Pulmonary artery endothelial cell (primary cell): ENCODE results near the gene CHN2. TPM values are rescaled to one million over a fixed set of nuclear protein-coding genes. Genes with fewer than 3 reads are reported as not detected.

Source experiments
- DNase-seq: peaks from one replicate; pipeline ENCODE4 v3.0.0-alpha.2; 2011; ENCODE audit warnings: low read depth, low spot score
- total RNA-seq: library from RNA; depleted of rRNA; stranded (reverse); fragments of >200 nt; gene quantifications from 2 replicates; pipeline ENCODE4 v1.2.3, GENCODE V29; 2014

Gene CHN2
- total RNA-seq, 1 donor from 2014 or later: 0.13 TPM

DNA sequence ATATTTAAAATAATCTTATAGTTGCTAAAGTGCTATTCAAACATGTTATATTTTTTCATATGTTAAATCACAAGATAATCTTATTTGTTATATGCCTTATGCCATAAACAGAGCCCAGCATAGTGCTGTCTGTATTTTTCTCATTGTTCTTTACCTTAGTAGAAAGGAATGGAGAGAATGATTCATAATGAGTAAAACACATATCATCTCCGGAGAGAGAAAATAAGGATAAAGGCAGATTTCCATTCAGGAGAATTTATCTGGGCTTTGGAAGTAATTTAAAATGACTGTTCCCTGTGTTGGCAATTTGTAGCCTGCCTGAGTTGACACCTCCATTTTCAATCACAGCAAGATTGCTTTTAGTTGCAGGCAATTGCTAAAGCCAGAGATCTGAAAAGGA lies 30.2 kb downstream of the CHN2 start:
- no peak for DNase-seq

DNA sequence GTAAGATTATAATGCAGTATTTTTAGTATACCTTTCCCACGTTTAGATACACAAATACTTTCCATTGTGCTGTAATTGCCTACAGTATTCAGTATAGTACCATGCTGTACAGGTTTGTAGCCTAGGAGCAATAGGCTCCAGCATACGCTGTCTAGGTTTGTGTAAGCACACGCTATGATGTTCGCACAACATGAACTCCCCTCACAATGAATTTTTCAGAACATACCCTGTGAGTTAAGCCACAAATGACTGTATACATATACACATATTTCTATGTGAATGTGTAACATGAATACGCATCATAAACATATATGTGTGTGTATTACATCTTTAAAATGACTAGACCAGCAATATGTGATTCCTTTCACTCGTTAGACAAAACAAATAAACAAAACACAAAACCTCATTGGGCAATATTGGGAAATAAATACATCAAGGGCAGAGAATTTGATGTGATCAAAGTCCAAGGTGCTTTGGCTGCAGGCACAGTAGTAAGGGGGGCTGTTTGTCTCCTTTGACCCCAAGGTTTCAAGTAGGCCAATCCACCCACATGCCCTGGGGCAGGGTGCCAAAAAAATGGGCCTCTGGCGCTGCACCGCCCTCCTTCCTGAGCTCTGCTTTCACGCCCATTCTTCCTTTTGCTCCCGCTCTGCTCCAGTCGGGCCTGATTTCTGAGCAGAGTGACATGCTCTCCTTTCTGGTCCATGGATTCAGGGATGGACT lies 33.9 kb downstream of the CHN2 start:
- DNase-seq: no peak

DNA sequence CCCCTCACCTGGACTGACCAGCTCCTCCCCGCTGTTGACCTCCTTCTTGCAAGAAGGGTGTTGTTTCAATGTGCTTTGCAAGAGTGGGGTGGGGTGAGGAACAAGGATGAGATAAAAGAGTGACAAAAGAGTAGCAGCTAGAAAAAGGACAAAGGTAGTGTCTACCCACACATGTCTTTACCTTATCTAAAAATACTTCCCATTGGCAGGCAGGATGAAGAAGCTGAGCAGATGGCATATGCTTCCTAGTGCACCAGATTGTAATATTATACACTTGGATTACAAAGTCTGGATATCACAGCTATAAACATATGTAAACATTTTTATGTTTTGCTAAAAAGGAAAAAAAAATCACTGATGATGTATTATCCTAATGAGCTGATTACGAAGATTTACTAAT lies 34.5 kb downstream of the CHN2 start:
- no peak for DNase-seq

DNA sequence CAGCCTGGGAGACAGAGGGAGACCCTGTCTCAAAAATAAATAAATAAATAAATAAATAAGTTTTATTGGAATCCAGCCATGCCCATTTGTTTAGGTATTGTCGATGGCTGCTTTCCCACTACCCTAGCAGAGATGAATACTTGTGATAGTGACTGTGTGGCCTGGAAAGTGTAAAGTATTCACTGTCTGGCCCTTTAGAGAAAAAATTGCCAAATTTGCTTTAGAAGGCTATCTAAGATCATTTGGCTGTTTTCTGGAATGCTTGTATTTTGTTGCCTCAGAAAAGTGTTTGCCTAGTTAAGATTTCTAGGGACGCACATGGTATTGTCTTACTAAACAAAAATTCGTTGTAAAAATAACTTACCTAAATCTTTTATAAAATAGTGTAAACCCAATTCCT lies 35.4 kb downstream of the CHN2 start:
- no peak for DNase-seq

DNA sequence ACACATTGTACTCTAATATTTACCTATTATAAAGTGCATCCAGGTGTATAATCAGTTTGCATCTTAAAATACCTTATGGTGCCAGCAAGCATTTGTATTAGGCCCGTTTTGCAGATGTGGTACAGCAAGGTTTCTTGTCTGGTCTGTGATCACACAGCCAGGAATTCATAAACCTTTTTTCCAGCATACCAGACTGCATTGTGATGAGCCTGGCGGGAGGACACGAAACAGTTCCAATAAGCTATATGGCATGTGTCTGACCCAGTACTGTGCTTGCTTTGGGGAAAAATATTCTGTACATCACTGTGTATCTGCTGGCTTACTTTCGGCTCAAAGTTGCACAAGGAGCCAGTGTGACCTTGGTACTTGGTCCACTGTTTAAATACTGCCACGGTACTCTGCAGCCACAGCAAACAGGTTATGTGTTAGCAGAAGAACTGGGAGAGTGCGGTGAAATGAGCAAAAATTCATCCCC lies 36.3 kb downstream of the CHN2 start:
- DNase-seq: no peak

DNA sequence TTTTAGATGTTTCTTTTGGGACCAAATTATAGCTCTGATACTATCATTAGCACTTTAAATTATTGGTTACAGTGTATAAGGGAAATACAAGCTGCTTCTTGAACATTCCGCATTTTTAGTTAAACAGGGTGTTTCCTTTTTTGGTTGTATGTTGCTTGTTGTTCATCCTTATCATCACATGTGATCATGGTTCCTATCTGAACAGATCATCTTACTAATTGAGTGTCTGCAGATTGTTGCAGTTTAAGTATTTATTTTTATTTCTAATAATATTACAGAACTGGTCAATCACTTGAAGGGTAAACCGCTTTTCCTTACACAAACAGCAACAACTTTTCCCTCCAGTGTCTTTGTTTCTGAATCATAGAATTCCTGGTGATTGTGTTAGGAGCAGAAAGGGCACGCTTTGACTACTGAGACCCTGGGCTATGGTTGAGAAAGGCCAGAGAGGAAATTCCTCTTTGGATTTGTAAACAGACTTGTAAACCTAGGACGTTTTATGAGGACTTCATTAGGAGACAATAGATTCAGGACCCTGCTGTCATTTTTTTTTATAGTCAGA lies 37.2 kb downstream of the CHN2 start:
- DNase-seq: no peak

DNA sequence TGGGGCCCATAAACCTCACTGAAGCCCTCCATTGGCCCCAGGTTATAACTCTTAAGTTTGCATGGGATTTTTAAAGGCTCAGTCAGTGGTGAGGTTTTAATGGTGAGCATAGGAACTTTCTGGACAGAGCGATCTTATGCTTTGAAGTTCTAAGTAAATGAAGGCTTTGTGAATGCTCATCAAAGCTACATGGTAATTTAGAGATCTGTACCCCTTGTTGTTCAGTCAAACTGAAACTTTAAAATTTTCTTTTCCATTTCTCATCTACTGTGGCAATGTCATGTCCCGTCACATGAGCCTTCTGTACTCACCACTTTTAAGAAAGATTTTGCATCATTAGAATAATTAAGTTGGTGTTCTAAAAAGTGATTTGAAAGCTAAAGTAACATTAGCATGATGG lies 39.9 kb downstream of the CHN2 start:
- DNase-seq: no peak

DNA sequence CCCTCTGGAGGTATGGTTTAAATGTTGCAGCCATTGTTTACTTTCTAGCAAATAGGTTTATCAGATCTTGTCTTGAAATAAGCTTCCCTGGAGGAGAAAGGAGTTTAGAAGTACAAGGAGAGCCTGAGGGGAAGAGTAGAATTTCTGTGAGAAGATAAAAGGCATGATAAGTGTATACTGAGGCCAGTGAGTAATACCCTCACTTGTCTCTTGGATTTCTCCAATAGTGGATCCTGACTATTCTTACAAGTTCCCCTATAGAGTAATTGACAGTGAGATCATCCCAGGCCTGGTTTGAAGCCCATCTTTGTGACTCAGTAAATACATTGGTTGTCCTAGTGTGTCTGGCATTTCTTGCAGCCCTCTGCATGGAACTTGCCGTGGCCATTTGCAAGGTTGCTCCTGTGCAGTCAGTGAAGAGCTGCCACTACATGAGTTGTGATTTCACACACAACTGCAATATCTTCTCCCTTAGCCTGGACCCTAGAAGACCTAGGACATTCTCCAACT lies 41.6 kb downstream of the CHN2 start:
- DNase-seq: no peak

DNA sequence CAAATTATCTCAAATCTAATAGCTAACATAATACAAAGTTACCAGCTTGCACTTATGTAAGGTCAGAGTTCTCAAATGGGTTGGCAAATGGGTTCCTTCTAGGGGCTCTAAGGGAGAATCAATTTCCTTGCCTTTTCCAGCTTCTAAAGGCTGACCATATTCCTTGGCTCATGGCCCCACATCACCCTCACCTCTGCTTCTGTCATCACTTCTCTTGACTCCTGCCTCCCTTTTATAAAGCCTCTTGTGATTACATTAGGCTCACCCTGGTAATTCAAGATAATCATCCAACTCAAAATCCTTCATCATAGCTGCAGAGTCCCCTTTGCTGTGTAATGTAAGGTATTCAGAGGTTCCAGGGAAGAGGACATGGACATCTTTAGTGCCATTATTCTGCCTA lies 42.1 kb downstream of the CHN2 start:
- DNase-seq: no peak

DNA sequence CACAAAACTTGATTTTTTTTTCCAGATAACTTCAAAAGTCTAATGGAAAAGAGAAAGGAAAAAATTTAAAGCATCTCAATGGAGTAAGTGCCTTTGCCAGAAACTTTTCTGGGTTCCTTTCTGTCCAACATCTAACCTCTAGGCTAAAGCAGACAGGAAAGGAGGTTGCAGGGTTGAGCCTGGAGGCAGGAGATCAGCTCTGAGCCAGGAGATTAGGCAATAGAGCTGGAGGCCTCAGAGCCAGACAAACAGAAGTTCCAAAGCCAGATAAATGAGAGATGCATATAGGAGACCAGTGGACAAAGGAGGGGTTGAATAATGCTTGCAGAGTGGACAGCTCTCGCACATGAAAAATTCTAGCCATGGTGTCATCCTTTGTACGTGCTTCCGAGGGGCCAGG lies 42.9 kb downstream of the CHN2 start:
- DNase-seq: no peak

DNA sequence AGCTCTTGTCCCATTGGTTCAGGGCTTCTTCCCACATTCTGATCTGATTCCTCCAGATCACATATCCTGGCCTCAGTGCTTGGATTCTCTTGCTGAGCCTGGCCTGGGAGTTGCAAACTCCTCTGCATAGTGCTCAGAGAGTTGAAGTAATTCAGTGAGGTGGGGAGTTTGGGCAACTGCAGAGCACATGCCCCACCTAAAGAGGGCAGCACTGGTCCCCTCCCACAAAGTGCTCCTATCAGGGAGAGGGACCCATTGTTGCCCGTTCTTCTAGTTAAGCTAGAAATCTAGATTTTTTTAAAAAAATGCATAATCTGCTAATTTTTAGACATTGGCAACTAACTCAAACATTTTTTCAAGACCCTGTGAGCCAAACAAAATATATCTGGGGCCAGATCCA lies 45.1 kb downstream of the CHN2 start:
- DNase-seq: no peak

DNA sequence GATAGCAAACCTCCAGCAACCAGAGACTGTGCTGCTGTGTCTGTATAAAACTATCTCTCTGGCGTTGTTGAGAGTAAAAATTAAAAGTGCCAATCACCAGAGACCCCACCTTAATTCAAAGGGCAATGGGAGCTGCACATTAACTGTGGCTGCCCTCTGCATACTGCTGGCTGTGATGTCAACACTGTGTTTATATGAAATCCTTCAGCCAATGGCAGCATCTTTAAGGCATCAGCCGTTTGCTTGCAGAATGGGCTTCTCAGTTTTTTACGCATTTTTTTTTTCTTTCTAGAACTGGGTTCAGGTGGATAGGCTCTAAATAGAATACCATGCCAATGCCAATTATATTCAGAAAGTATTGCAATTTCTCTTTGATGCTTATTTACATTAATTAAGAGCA lies 47.7 kb downstream of the CHN2 start:
- no peak for DNase-seq

DNA sequence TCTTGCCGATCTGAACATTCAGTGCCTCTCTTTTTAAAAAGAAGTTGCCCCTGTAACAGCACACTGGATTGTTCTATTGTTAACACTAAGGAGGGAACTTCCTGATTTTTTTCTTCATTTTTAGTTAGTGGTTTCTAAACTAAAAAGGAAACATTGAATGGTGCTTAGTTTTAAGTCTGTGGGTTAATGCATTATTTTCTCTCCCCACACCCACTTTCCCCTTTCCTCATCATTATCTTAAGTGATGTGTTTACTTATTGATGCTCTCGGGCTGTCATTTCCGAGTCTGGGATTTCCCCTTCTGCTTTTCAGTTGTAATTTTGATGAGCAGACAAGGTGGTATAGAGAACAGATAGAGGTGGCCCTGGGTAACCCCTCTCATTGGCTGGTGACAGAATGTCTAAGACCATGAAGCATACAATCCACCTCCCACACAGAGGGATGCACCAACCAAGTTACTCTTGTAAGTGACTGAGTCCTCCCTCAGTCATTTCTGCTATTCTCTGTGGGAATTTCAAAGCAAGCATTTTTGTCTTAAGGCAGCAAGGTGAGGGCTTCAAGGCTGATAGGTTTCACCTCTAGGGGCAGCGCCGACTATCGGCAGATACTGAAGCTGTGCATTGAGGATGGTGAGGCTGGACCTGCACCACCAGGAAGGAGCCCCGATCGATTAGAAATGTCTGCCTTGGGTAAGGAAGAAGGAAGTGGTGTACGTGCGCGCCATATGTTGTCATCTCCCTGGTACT lies 49.5 kb downstream of the CHN2 start:
- DNase-seq: no peak

DNA sequence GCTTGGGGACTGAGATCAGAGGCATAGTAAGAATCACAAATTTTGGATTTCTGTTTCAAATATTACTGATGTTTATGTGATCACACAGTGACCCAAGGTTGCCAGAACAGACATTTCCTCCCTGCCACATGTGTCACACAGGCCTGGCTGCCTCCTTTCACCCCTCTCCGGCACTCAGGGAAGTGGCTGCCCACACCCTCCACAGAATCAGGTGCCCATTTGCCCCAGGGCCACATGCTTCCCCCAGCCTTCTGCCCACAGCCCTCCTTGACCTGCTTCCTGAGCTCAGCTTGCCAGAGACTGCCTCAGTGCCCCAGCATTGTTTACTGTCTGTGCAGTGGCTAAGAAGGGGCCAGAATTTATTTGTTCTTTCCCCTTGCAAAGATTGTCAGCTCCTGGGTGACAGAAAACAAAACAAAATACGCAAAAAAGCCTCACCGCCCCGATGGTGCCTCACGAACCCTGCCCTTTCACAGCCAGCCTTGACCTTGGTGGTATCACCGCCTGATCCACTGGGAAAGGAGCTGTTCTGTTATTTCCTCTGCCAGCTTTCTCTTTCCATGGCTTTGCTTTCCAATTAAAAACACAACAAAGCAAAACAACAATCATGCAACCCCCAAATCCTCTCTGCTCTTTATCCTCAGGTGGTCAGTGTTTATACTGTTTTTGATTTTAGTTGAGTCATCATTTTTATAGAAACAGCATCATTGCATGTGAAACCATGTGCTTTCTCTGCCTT lies 52.8 kb downstream of the CHN2 start:
- no peak for DNase-seq

DNA sequence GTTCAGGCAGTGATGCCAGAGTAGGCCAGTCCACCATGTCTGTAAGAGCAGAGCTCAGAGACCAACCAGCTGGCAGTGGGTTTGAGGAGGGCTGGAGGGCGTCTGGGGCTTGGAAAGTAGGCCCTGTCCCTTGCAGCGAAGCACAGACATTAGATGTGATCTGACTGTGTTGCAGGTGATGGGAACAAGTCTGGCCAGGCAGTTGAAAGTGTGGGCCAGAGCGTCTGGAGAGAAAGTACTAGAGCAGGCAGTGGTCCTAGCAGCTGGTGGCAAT lies 53.3 kb downstream of the CHN2 start:
- DNase-seq: no peak

DNA sequence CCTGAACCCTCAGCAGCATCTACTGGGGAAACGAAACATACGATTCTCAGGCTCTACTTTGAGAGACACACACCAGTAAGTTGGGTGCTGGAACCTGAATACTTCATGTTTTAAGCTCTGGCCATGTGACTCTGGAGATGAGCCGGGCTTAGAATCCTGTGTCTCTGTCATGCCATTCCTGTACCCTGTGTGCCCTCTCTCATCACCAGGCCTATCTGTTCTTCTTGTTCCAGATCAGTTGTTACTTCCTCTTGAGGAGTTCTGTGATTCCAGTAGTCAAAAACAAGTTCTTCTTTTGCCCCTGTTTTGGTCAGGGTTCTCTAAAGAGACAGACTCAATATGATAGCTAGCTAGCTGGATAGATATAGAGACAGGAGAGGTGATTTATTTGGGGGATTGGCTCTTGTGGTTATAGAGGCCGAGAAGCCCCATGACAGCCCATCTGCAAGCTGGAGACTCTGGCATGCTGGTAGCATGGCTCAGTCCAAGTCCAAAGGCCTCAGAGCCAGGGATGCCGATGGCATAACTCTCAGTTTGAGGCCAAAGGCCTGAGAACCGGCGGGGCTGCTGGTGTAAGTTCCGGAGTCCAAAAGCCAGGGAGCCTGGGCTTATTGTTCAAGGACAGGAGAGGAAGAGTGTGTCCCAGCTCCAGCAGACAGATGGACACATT lies 54.3 kb downstream of the CHN2 start:
- DNase-seq: no peak

DNA sequence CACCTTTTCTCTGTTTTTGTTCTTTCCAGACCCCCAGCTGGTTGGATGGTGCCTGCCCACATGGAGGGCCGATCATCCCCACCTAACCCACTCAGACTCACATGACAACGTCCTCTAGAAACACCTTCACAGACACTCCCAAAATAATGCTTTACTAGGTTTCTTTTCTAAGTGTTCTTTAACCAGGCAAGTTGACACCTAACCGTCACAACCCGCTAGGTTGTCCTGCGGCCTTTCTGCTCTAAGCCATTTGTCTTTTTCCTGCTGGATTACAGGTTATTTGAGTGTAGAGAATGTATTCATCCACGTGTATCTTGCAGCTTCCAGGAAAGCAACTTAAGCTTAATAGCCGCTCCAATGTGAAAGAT lies 54.8 kb downstream of the CHN2 start:
- DNase-seq: no peak

DNA sequence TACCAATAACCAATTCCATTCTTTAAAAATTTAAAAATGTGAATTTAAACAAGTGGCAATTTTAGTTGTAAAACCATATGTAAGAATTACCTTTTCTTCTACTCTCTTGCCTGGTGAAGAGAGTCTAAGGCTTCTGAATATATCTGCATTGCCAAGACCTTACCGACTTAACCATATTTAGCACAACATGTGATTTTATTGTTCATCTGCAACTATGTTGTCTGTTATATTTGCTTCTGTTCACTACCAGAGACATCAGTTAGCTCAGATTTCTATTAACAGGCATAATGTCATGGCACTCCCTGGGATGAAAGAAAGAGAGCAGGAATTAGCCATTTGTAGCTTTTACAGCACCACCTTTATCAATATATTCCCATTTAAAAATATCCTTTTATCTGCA lies 55.3 kb downstream of the CHN2 start:
- DNase-seq: no peak

DNA sequence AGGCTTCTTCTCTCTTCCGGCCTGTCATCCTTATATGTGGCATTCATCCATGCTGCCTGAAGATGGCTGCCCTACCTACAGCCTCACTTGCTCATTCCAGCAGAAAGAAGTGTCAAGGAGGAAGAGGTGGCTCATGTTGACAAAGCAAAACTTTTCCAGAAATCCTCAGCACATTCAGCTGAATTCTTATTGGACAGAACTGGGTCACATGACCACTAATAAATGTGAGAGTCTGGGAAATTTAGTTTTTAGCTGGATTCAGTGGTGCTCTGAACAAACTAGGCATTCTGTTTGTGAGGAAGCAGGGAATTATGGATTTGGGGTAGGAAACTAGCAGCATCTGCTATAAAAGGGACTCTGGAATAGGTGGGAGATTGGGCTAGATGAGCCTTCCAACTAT lies 58.6 kb downstream of the CHN2 start:
- no peak for DNase-seq

DNA sequence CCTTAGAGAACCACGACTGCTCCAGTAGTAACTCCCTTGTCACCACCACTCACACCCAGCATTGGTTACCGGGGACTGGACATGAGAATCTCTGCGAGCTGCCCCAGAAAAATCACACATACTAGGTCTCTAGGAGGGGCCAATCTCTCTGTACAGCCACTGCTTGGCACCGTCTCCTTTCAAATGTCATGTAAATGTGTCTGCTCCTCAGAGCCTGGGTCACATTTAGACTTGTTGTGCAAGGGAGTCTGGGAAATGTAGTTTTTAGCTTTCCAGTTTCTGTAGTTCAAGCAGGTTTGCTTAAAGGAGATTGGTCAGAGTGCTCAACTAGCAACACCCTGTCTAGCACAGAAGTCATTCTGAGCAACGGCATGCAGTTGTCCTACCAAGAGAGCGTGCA lies 60.0 kb downstream of the CHN2 start:
- no peak for DNase-seq

DNA sequence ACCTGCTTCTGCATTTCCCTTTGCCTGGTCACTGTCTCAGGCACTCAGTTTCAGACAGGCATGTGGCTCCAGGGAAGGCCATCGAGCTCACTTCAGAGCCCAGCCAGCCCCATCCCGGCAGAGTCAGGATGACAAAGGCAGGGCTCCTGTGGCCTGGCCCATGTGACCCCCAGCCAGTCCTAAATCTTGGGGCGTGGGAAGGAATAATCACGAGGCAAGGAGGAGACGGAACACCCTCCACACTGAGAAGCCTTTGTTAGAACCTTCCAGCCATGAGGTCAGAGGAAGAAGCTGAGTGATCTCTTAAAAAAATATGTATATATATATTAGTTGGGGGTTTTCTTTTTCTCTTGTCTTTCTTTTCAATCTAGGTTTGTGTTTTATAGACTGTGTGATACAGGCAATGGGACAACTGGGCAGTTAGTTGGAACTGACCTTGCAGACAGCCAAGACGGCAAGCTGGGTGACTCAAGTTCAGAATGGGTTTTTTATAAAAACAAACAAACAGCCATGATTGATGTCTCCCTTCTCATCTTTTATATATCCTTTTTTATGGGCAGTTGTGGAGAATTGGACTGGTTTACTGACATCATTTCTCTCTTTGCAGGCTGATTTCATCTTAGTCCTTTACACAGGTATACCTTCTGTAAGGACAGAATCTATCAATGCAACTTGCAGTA lies 60.8 kb downstream of the CHN2 start:
- DNase-seq: no peak
